Tibial nerve (tissue), 4 donors: Measurements from ENCODE around the gene LRRC4C. TPM values are rescaled to one million over a fixed set of nuclear protein-coding genes. Genes with fewer than 3 reads are reported as not detected.

Experiments
- DNase-seq, 2 donors: peaks; one replicate each; pipeline ENCODE4 v3.0.0-alpha.2; 2019; ENCODE audit warnings: low spot score in 2 of 2
- H3K27ac ChIP-seq, 4 donors: fragments of 200-600 bp; sonication (generic) in 3 of 4; one replicate each; pipeline ENCODE4 v1.5.1; 2017 to 2019; ENCODE audit warnings: mild to moderate bottlenecking in 1 of 4
- H3K27me3 ChIP-seq, 2 donors: fragments of 200-600 bp; sonication (generic) in 1 of 2; one replicate each; pipeline versions ENCODE4 v1.5.1 to v1.6.0; 2017 to 2019
- H3K36me3 ChIP-seq, 3 donors: fragments of 200-600 bp; sonication (generic); one replicate each; pipeline ENCODE4 v1.5.1; 2018 to 2019
- H3K4me1 ChIP-seq, 4 donors: fragments of 200-600 bp; sonication (generic) in 3 of 4; one replicate each; pipeline ENCODE4 v1.5.1; 2017 to 2019
- H3K4me3 ChIP-seq, 4 donors: fragments of 200-600 bp; sonication (generic) in 3 of 4; one replicate each; pipeline ENCODE4 v1.5.1; 2017 to 2019; ENCODE audit warnings: mild to moderate bottlenecking in 1 of 4, moderate library complexity in 1 of 4
- H3K9me3 ChIP-seq, 4 donors: fragments of 200-600 bp; sonication (generic) in 3 of 4; one replicate each; pipeline ENCODE4 v1.5.1; 2017 to 2019
- CTCF ChIP-seq, 5 experiments: fragments of 200-600 bp in 3 of 5; fragments of 450-650 bp in 2 of 5; sonication (generic) in 3 of 5; IDR thresholded peaks; one replicate each; pipeline ENCODE4 v1.5.1; 2016 to 2019; ENCODE audit warnings: antibody characterized with exemption in 5 of 5, mild to moderate bottlenecking in 3 of 5, moderate library complexity in 2 of 5
- EP300 ChIP-seq, 2 donors: sonication (generic); formaldehyde crosslinking; IDR thresholded peaks; one replicate each; pipeline ENCODE4 v1.6.1; 2017; ENCODE audit warnings: antibody characterized with exemption in 2 of 2, mild to moderate bottlenecking in 1 of 2
- POLR2A ChIP-seq, 2 donors: fragments of 450-650 bp; IDR thresholded peaks; one replicate each; pipeline ENCODE4 v1.6.1; 2017; ENCODE audit warnings: antibody characterized with exemption in 2 of 2, mild to moderate bottlenecking in 2 of 2, moderate library complexity in 2 of 2
- WGBS, 2 donors: methylation state at CpG; one replicate each; pipeline ENCODE4 v1.1.5; 2018; 5-methylcytosine and 5-hydroxymethylcytosine counted together
- total RNA-seq, 4 donors: library from RNA; depleted of rRNA; stranded (reverse); fragments of >200 nt; gene quantifications; one replicate each; pipeline ENCODE4 v1.1.0, GENCODE V29; 2016

LRRC4C gene
- total RNA-seq, 4 donors from 2014 or later, result 7.1 to 15.7 (median 8.4) TPM

GRCh38 chr11:41245184-41245583 is 214.3 kb downstream of the LRRC4C start:
- DNase-seq, result no peak

GRCh38 chr11:41237382-41237781 is 222.1 kb downstream of the LRRC4C start:
- WGBS, 2 donors, result 59 to 63% methylated on average over 6 of the region's 6 CpGs
- no peaks in the 10 kb centered on the region for H3K36me3 ChIP-seq
- no peak overlapping the region for H3K4me3 ChIP-seq
- no peaks in the 10 kb centered on the region for H3K9me3 ChIP-seq
- TF ChIP-seq EP300 (IDR thresholded peaks at IDR 0.05) (no peak), CTCF (IDR thresholded peaks at IDR 0.05) (no peak), POLR2A (IDR thresholded peaks at IDR 0.05) (no peak)
- H3K4me1 ChIP-seq, result no peaks in the 10 kb centered on the region
- no peak overlapping the region for H3K27ac ChIP-seq
- no peaks in the 10 kb centered on the region for H3K27me3 ChIP-seq
- no peak for DNase-seq

More at GRCh38 chr11:41245184-41245583, 214.3 kb downstream of the LRRC4C start:
- Histone ChIP-seq H3K4me3 (no peak overlapping the region), H3K36me3 (no peaks in the 10 kb centered on the region), H3K4me1 (no peaks in the 10 kb centered on the region), H3K27ac (no peak overlapping the region), H3K9me3 (no peaks in the 10 kb centered on the region), H3K27me3 (no peaks in the 10 kb centered on the region)
- no peak for TF ChIP-seq EP300 (IDR thresholded peaks at IDR 0.05)
- TF ChIP-seq POLR2A (IDR thresholded peaks at IDR 0.05), result no peak
- TF ChIP-seq CTCF (IDR thresholded peaks at IDR 0.05), result no peak
- WGBS, 2 donors, result 67 to 70% methylated on average over 10 of the region's 10 CpGs

- WGBS, 2 donors, result 89 to 93% methylated on average over 1 of the region's 1 CpG
- no peak for DNase-seq
- Histone ChIP-seq H3K27ac (no peak overlapping the region), H3K4me1 (no peaks in the 10 kb centered on the region), H3K27me3 (no peaks in the 10 kb centered on the region), H3K9me3 (no peaks in the 10 kb centered on the region), H3K4me3 (no peak overlapping the region), H3K36me3 (no peaks in the 10 kb centered on the region)
- TF ChIP-seq EP300 (IDR thresholded peaks at IDR 0.05) (no peak), CTCF (IDR thresholded peaks at IDR 0.05) (no peak), POLR2A (IDR thresholded peaks at IDR 0.05) (no peak)
These were observed 223.8 kb downstream of the LRRC4C start for GRCh38 chr11:41235668-41236067.

- H3K4me1 ChIP-seq, result no peaks in the 10 kb centered on the region
- no peak overlapping the region for H3K27ac ChIP-seq
- no peak for DNase-seq
- no peaks in the 10 kb centered on the region for H3K36me3 ChIP-seq
- no peaks in the 10 kb centered on the region for H3K27me3 ChIP-seq
- no peak overlapping the region for H3K4me3 ChIP-seq
- H3K9me3 ChIP-seq, result no peaks in the 10 kb centered on the region
- WGBS, 2 donors, result 43 to 44% methylated on average over 3 of the region's 3 CpGs
- no peak for TF ChIP-seq POLR2A (IDR thresholded peaks at IDR 0.05)
- no peak for TF ChIP-seq CTCF (IDR thresholded peaks at IDR 0.05)
- no peak for TF ChIP-seq EP300 (IDR thresholded peaks at IDR 0.05)
These were observed 233.4 kb downstream of the LRRC4C start for GRCh38 chr11:41225856-41226633.

- TF ChIP-seq POLR2A (IDR thresholded peaks at IDR 0.05) (no peak), CTCF (IDR thresholded peaks at IDR 0.05) (no peak), EP300 (IDR thresholded peaks at IDR 0.05) (no peak)
- no peaks in the 10 kb centered on the region for H3K36me3 ChIP-seq
- no peaks in the 10 kb centered on the region for H3K9me3 ChIP-seq
- no peak overlapping the region for H3K4me3 ChIP-seq
- H3K27me3 ChIP-seq, result no peaks in the 10 kb centered on the region
- no peaks in the 10 kb centered on the region for H3K4me1 ChIP-seq
- 56 to 61% methylated on average over 2 of the region's 2 CpGs for WGBS, 2 donors
- H3K27ac ChIP-seq, result no peak overlapping the region
- no peak for DNase-seq
These were observed 237.2 kb downstream of the LRRC4C start for GRCh38 chr11:41222236-41222635.
